ENCODE data around the gene NOL3.

DNA sequence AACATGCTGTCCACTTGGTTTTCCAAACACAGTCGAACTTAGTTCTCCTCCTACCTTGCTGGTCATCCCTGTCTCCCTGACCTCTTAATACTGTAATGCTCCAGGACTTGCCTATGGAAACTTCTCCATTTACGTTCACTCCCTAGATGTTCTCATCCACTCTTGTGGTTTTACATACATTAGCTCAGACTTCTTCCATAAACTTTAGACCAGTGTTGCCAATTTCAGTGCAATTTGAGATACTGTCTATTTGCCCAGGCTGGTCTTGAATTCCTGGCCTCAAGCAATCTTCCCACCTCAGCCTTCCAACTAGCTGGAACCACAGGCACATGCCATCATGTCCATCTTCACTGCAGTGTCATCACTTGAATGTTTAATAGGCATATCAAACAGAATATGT is 11.9 kb downstream of the NOL3 start:
- TF ChIP-seq CTCF (conservative IDR thresholded peaks at IDR 0.05; ENCODE audit: low read depth, low read length) (no peak), EZH2 (IDR thresholded peaks at IDR 0.05; ENCODE audit: low read length, unreplicated experiment) (no peak)

All from PC-3 (cell line).